Mucosa of descending colon (tissue), 3 donors: ENCODE measurements around the gene ASCC2. TPM values are rescaled to one million over a fixed set of nuclear protein-coding genes. Genes with fewer than 3 reads are reported as not detected.

Experiments
- ATAC-seq: fragments of 200-7000 bp; cut with Tn5 transposase; one replicate; pipeline ENCODE4 v1.9.1; 2020; ENCODE audit warnings: mild to moderate bottlenecking, moderate library complexity
- DNase-seq, 3 donors: peaks; one replicate each; pipeline ENCODE4 v3.0.0-alpha.2; 2020
- H3K36me3 ChIP-seq: fragments of 200-600 bp; one replicate; pipeline ENCODE4 v1.8.0; 2021; ENCODE audit warnings: low read depth, mild to moderate bottlenecking
- H3K4me1 ChIP-seq: fragments of 200-600 bp; one replicate; pipeline ENCODE4 v1.8.0; 2021; ENCODE audit warnings: low read depth, mild to moderate bottlenecking
- H3K4me3 ChIP-seq: fragments of 200-600 bp; one replicate; pipeline ENCODE4 v1.8.0; 2021; ENCODE audit warnings: mild to moderate bottlenecking
- H3K9me3 ChIP-seq: fragments of 200-600 bp; one replicate; pipeline ENCODE4 v1.8.0; 2021; ENCODE audit warnings: mild to moderate bottlenecking
- intact Hi-C, 2 donors: fragments of 100-400 bp; cut with DNase I in 1 of 2; cut with micrococcal nuclease in 1 of 2; formaldehyde crosslinking; loops; one replicate each; pipeline versions ENCODE4 v1.11.0 to v1.11.1; 2022; cut with DNase I, micrococcal nuclease
- total RNA-seq, 3 donors: library from RNA; stranded (reverse); fragmentation: NEBNext Ultra II Directional in 2 of 3; extraction: Animal tissue kit (Norgen Biotek cat#: 25700) in 2 of 3; gene quantifications; one replicate each; pipeline versions ENCODE4 v1.2.1 to v1.2.4, GENCODE V29; 2021 to 2023
- TF ChIP-seq, protein P1 (sequence below): fragments of 200-600 bp; IDR thresholded peaks from one replicate; pipeline ENCODE4 v1.8.0; 2022; ENCODE audit warnings: antibody characterized with exemption, mild to moderate bottlenecking
- donor health status: DM: no; HTN: no; CAD: no; lungs with moderate emphysema.
- donor health status: DM: no; HTN: no; CAD: no.
- donor health status: DM: no; HTN: yes; CAD: no.

ASCC2 gene
- total RNA-seq, 3 donors from 2014 or later: 61.3 to 81.0 (median 63.5) TPM

DNA sequence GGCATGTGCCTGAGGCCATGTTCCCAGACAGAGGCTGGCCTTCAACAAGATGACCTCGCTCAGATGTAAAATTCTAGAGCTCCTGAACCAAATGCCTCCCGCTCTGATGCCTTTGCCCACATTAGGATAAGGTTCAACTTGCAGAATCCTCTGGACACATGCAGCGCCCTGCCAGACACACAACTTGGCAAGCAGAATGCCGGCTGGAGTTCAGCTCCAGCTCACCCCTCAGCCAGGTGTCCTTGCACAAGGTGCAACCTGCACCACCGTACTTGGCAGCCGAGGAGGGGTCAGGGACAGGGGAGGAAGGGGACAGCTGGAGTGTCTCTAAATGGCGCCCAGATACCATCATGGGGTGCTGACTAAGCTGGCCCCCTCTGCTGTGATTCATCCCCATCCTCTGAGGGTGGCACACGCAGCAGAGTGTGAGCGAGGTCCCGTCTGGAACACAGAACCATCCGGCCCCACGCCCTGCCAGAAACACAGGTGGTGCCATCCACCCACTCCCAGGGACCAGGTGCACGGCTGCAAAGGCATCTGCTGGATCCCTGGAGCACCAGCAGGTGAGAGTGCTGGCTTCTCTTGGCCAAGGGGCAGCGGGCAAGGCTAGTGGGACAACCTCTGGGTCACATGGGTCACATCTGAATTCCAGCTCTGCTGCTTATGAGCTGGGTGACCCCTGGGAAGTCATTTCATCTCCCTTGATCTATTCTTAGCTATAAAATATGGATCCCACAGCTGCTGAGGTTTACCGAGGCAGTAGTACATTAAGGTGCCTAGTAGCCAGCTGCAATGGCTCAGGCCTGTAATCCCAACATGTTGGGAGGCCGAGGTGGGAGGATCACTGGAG is 84.0 kb downstream of the ASCC2 start:
- H3K4me3 ChIP-seq: no peak overlapping the region
- H3K4me1 ChIP-seq: no peaks in the 10 kb centered on the region
- H3K9me3 ChIP-seq: no peaks in the 10 kb centered on the region
- no peak for DNase-seq
- TF ChIP-seq, protein P1, sequence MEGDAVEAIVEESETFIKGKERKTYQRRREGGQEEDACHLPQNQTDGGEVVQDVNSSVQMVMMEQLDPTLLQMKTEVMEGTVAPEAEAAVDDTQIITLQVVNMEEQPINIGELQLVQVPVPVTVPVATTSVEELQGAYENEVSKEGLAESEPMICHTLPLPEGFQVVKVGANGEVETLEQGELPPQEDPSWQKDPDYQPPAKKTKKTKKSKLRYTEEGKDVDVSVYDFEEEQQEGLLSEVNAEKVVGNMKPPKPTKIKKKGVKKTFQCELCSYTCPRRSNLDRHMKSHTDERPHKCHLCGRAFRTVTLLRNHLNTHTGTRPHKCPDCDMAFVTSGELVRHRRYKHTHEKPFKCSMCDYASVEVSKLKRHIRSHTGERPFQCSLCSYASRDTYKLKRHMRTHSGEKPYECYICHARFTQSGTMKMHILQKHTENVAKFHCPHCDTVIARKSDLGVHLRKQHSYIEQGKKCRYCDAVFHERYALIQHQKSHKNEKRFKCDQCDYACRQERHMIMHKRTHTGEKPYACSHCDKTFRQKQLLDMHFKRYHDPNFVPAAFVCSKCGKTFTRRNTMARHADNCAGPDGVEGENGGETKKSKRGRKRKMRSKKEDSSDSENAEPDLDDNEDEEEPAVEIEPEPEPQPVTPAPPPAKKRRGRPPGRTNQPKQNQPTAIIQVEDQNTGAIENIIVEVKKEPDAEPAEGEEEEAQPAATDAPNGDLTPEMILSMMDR: no peak
- ATAC-seq: no peak
- no peaks in the 10 kb centered on the region for H3K36me3 ChIP-seq
- intact Hi-C loops: no loop called here

DNA sequence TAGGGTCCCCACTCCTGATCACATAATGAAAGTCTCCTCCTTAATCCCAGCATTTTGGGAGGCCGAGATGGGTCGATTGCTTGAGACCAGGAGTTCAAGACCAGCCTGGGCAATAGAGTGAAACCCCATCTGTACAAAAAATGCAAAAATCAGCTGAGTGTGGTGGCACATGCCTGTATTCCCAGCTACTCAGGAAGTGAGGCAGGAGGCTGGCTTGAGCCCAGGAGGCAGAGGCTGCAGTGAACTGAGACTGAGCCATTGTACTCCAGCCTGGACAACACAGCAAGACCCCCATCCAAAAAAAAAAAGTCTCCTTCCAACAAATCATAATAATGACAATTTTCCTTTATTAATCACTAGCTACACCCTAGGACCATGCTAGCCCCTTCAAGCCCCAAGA is 86.4 kb downstream of the ASCC2 start:
- H3K4me1 ChIP-seq: no peaks in the 10 kb centered on the region
- DNase-seq: no peak
- intact Hi-C loops: no loop called here
- no peaks in the 10 kb centered on the region for H3K36me3 ChIP-seq
- no peaks in the 10 kb centered on the region for H3K9me3 ChIP-seq
- no peak for ATAC-seq
- TF ChIP-seq, protein P1: no peak
- H3K4me3 ChIP-seq: no peak overlapping the region

DNA sequence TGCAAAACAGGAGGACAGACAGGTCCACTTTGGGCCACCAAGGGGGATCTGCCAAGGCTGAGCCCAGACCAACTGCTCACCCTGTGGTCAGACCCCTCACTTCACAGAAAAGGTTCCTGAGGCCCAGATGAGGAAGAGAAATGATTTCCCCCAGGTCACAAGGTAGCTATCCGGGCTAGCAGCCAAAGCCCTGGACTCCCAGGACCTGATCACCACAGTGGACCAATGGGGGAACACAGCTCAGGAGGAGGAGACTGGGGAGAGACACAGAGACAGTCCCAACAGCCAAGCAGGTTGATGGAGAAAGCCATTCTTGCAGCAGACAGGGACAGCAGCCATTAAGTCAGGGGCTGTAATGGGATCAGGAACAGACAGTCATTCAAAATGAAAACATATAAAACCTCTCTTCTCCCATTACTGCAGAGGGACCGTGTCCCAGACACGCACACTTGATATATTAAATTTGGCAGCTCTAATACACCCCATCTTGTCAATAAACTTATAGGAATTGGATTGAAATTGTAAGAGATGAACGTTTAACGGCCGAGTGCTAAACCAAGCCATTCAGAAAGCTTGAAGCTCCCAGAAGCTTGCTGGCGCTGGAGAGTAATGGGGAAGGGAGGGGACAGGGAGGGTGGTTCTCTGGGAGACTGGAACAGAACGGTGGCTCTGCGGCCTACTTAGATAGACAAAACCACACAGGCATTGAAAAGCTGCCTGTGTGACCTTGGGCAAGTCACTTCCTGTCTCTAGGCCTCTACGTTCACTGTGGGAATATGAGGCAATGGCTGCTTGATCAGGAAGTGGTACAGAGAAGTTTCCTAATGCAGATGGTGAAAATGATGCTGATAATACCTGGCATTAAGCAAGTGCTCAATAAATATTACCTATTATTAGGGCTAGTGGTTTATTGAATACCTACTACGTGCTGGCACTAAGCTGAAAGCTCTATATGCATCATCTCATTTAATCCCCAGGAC is 87.2 kb downstream of the ASCC2 start:
- DNase-seq (no peak), ATAC-seq (peak; percentile 48)
- intact Hi-C loops: no loop called here
- Histone ChIP-seq H3K36me3 (no peaks in the 10 kb centered on the region), H3K4me1 (no peaks in the 10 kb centered on the region), H3K4me3 (no peak overlapping the region), H3K9me3 (no peaks in the 10 kb centered on the region)
- TF ChIP-seq, protein P1: no peak

DNA sequence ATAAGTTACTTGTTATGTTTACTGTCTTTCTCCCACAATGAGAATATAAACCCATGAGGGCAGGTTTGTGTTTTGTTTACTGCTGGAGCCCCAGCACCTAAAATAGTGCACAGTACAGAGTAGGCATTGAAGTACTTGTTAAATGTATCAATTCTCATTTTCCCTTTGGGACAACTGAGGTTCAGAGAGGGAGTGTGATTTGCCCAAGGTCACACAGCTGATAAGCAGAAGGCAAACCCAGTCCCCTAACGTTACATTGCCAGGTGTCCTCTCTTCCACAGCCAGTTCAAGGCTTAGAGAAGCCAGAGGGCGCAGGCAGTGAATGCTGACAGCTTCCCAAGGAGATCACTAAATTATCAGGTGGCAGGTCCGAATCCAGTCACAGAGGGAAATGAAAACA is 88.0 kb downstream of the ASCC2 start:
- no peak overlapping the region for H3K4me3 ChIP-seq
- intact Hi-C loops: no loop called here
- H3K4me1 ChIP-seq: no peaks in the 10 kb centered on the region
- DNase-seq: no peak
- no peaks in the 10 kb centered on the region for H3K9me3 ChIP-seq
- ATAC-seq: no peak
- no peaks in the 10 kb centered on the region for H3K36me3 ChIP-seq
- TF ChIP-seq, protein P1: no peak

DNA sequence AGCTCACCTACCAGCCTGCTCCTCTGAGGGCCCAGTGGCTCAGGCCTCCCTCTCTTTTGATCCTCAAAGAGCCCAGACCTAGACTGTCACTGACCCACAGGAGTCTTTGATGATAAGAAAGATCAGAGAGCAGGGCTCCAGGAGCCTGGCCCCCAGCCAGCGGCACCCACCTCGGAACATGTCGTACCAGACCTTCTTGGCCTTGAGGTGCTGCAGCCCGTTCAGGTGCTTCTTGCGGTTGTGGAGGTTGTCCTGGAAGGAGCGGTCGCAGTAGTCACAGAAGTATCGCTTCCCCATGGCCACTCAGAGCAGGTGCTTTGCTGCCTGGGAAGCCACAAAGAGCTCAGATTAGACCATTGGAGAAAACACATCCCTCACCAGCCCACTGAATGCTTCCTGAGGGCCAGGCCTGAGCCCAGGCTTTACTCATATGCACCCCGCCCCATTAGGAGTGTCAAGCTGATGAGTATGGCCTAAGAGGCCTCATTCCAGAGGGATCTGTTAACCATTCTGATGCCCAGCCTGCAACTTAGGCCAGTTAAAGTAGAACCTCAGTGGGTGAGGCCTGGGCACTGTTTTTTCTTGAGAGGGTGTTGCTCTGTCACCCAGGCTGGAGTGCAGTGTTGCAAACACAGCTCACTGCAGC is 89.7 kb downstream of the ASCC2 start:
- DNase-seq (no peak), ATAC-seq (peak; percentile 31)
- Histone ChIP-seq H3K4me3 (no peak overlapping the region), H3K4me1 (no peaks in the 10 kb centered on the region), H3K36me3 (no peaks in the 10 kb centered on the region), H3K9me3 (no peaks in the 10 kb centered on the region)
- intact Hi-C loops: no loop called here
- TF ChIP-seq, protein P1: no peak
